ENCODE measurements around the gene BOLA3.

GRCh38 chr2:74155830-74156229, 8.1 kb upstream of the BOLA3 start:
- TF ChIP-seq POLR2AphosphoS5 (IDR thresholded peaks at IDR 0.05), result no peak
- TF ChIP-seq POLR2A (IDR thresholded peaks at IDR 0.05), result no peak
- no peak for TF ChIP-seq CTCF (IDR thresholded peaks at IDR 0.05 in 8 of 11, conservative IDR thresholded peaks at IDR 0.05 in 3 of 11)
